ENCODE data around the gene ZC3H15.

The ZC3H15 gene

GRCh38 chr2:186442885-186443284, 43.2 kb upstream of the ZC3H15 start:
- Histone ChIP-seq H3K4me3 (ENCODE audit: low read length, poor library complexity, severe bottlenecking) (no peak overlapping the region), H3K9me3 (ENCODE audit: insufficient read depth, low read depth, low read length) (peaks cover 7% of the 10 kb centered on the region; the same call in 1 of the 2 replicates), H3K79me2 (ENCODE audit: insufficient read depth, low read length) (no peaks in the 10 kb centered on the region), H3K4me2 (ENCODE audit: low read depth, low read length, poor library complexity, severe bottlenecking) (no peak overlapping the region), H3K9me2 (replicated peaks; ENCODE audit: low read depth, low read length) (no peaks in the 10 kb centered on the region), H3F3A (ENCODE audit: low read depth) (no peaks in the 10 kb centered on the region), H3K9ac (ENCODE audit: low read depth, low read length, poor library complexity, severe bottlenecking) (no peak overlapping the region), H2AFZ (ENCODE audit: low read length) (no peak overlapping the region), H3K27me3 (ENCODE audit: insufficient read depth, low read length, poor library complexity, severe bottlenecking) (no peaks in the 10 kb centered on the region), H3K4me1 (ENCODE audit: insufficient read depth, low read length, poor library complexity, severe bottlenecking) (peaks cover 11% of the 10 kb centered on the region), H3K36me3 (ENCODE audit: insufficient read depth, low read length) (no peaks in the 10 kb centered on the region), H4K20me1 (ENCODE audit: insufficient read depth, low read length, poor library complexity, severe bottlenecking) (no peaks in the 10 kb centered on the region)
- TF ChIP-seq, protein P1, sequence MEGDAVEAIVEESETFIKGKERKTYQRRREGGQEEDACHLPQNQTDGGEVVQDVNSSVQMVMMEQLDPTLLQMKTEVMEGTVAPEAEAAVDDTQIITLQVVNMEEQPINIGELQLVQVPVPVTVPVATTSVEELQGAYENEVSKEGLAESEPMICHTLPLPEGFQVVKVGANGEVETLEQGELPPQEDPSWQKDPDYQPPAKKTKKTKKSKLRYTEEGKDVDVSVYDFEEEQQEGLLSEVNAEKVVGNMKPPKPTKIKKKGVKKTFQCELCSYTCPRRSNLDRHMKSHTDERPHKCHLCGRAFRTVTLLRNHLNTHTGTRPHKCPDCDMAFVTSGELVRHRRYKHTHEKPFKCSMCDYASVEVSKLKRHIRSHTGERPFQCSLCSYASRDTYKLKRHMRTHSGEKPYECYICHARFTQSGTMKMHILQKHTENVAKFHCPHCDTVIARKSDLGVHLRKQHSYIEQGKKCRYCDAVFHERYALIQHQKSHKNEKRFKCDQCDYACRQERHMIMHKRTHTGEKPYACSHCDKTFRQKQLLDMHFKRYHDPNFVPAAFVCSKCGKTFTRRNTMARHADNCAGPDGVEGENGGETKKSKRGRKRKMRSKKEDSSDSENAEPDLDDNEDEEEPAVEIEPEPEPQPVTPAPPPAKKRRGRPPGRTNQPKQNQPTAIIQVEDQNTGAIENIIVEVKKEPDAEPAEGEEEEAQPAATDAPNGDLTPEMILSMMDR (conservative IDR thresholded peaks at IDR 0.05; ENCODE audit: low read length): no peak

- Histone ChIP-seq H3K9me2 (replicated peaks; ENCODE audit: low read depth, low read length) (no peaks in the 10 kb centered on the region), H4K20me1 (ENCODE audit: insufficient read depth, low read length, poor library complexity, severe bottlenecking) (no peaks in the 10 kb centered on the region), H3K9me3 (ENCODE audit: insufficient read depth, low read depth, low read length) (peaks cover 3% of the 10 kb centered on the region; the same call in 1 of the 2 replicates), H3K4me2 (ENCODE audit: low read depth, low read length, poor library complexity, severe bottlenecking) (no peak overlapping the region), H3K9ac (ENCODE audit: low read depth, low read length, poor library complexity, severe bottlenecking) (no peak overlapping the region), H3F3A (ENCODE audit: low read depth) (no peaks in the 10 kb centered on the region), H2AFZ (ENCODE audit: low read length) (no peak overlapping the region), H3K4me3 (ENCODE audit: low read length, poor library complexity, severe bottlenecking) (no peak overlapping the region), H3K4me1 (ENCODE audit: insufficient read depth, low read length, poor library complexity, severe bottlenecking) (peaks cover 11% of the 10 kb centered on the region), H3K36me3 (ENCODE audit: insufficient read depth, low read length) (no peaks in the 10 kb centered on the region), H3K27me3 (ENCODE audit: insufficient read depth, low read length, poor library complexity, severe bottlenecking) (no peaks in the 10 kb centered on the region), H3K79me2 (ENCODE audit: insufficient read depth, low read length) (no peaks in the 10 kb centered on the region)
- TF ChIP-seq, protein P1 (conservative IDR thresholded peaks at IDR 0.05; ENCODE audit: low read length): no peak
- no peak for TF ChIP-seq EZH2phosphoT487 (IDR thresholded peaks at IDR 0.05; ENCODE audit: borderline replicate concordance)
Observed at GRCh38 chr2:186443851-186444250, 42.2 kb upstream of the ZC3H15 start.

- H4K20me1 ChIP-seq (ENCODE audit: insufficient read depth, low read length, poor library complexity, severe bottlenecking): no peaks in the 10 kb centered on the region
- H3F3A ChIP-seq (ENCODE audit: low read depth): no peaks in the 10 kb centered on the region
Observed at GRCh38 chr2:186445506-186445905, 40.6 kb upstream of the ZC3H15 start.

More at GRCh38 chr2:186445506-186445905, 40.6 kb upstream of the ZC3H15 start:
- Histone ChIP-seq H3K27me3 (ENCODE audit: insufficient read depth, low read length, poor library complexity, severe bottlenecking) (no peaks in the 10 kb centered on the region), H3K4me2 (ENCODE audit: low read depth, low read length, poor library complexity, severe bottlenecking) (no peak overlapping the region), H3K4me3 (ENCODE audit: low read length, poor library complexity, severe bottlenecking) (no peak overlapping the region), H3K79me2 (ENCODE audit: insufficient read depth, low read length) (no peaks in the 10 kb centered on the region), H3K9me3 (ENCODE audit: insufficient read depth, low read depth, low read length) (no peaks in the 10 kb centered on the region; the same call in 1 of the 2 replicates), H3K9me2 (replicated peaks; ENCODE audit: low read depth, low read length) (no peaks in the 10 kb centered on the region), H3K4me1 (ENCODE audit: insufficient read depth, low read length, poor library complexity, severe bottlenecking) (peaks cover 11% of the 10 kb centered on the region), H3K36me3 (ENCODE audit: insufficient read depth, low read length) (no peaks in the 10 kb centered on the region), H3K9ac (ENCODE audit: low read depth, low read length, poor library complexity, severe bottlenecking) (no peak overlapping the region), H2AFZ (ENCODE audit: low read length) (no peak overlapping the region)
- TF ChIP-seq EZH2phosphoT487 (IDR thresholded peaks at IDR 0.05; ENCODE audit: borderline replicate concordance): no peak
- TF ChIP-seq, protein P1 (conservative IDR thresholded peaks at IDR 0.05; ENCODE audit: low read length): no peak

All from Loucy (cell line).